HL-60/S4 (cell line): ENCODE data around the gene CYB561D2.

ENCODE experiments used
- in situ Hi-C: fragments of 300-500 bp; cut with MboI; formaldehyde crosslinking; loops from 2 replicates; pipeline ENCODE4 v1.14.3; 2022; ENCODE audit warnings: low sequenced_read_pairs

CYB561D2 gene

DNA sequence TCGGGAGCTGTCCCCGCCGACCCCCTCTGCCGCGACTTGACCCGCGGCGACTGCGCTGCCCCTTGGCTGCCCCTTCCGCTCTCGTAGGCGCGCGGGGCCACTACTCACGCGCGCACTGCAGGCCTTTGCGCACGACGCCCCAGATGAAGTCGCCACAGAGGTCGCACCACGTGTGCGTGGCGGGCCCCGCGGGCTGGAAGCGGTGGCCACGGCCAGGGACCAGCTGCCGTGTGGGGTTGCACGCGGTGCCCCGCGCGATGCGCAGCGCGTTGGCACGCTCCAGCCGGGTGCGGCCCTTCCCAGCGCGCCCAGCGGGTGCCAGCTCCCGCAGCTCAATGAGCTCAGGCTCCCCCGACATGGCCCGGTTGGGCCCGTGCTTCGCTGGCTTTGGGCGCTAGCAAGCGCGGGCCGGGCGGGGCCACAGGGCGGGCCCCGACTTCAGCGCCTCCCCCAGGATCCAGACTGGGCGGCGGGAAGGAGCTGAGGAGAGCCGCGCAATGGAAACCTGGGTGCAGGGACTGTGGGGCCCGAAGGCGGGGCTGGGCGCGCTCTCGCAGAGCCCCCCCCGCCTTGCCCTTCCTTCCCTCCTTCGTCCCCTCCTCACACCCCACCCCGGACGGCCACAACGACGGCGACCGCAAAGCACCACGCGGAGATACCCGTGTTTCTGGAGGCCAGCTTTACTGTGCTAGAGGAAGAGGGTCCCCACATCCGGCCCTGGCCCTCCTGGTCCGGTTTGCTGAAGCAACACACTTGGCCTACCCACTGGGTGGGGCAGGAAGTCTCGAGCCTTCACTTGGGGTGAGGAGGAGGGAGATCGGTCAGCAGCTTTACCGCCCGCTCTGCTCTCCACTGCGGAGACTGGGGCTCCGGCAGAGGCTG lies 10.0 kb upstream of the CYB561D2 start, which contains the start of gene RASSF1:
Gene RASSF1, minus strand, starts transcription at position 389 of the 882 bp plus-strand sequence. Its CDS starts 31 bp downstream, at position 358.
- in situ Hi-C loops: no loop called here

DNA sequence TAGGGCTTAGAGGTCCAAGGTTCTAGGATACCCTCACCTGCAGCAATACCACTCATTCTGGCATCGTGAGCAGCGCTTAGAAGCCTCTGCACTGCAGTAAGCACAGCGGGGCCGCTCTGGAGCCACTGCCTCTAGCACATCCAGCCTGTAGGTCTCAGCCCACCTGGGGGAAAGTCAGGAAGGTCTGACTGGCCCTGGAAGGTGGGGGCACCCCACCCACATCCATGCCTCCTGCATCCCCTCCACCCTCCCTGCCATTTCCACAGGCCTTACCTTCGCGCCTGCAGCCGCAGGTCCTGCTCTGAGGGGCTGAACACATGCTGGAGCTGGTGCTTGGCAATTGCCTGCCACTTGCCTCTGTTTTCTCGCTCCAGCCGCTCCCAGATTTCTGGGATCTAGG lies 9.1 kb upstream of the CYB561D2 start:
- in situ Hi-C loops: no loop called here

DNA sequence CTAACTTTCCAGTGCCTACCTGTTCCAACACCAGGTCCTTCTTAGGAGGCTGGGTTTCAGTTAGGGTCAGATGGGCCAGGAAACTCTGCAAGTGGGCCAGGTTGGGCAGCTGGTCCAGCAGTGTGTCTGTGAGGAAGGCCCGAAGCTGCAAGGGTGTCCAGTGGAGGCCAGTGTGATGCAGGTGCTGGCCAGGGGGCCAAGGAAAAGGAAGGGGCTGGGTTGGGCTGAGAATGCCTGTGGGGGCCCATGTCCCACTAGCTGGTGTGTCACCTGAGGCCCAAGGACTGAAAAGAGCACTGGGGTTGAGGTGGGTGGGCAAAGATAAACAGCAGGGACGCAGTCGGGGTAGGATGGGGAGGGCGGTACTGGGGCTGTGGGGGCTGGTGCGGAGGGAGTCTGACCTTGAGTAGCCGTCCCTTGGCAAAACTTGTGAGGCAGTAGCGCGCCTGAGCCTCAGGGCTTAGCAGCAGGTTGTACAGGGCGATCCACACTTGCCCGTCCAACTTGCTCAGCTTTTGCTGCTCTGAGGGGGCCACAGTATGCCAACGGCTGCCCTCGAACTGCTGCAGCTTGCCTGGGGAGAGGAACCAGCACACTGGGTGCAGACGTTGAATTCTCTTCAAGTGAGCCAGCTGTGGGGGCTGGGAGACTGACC lies 8.5 kb upstream of the CYB561D2 start:
- in situ Hi-C loops: no loop called here

DNA sequence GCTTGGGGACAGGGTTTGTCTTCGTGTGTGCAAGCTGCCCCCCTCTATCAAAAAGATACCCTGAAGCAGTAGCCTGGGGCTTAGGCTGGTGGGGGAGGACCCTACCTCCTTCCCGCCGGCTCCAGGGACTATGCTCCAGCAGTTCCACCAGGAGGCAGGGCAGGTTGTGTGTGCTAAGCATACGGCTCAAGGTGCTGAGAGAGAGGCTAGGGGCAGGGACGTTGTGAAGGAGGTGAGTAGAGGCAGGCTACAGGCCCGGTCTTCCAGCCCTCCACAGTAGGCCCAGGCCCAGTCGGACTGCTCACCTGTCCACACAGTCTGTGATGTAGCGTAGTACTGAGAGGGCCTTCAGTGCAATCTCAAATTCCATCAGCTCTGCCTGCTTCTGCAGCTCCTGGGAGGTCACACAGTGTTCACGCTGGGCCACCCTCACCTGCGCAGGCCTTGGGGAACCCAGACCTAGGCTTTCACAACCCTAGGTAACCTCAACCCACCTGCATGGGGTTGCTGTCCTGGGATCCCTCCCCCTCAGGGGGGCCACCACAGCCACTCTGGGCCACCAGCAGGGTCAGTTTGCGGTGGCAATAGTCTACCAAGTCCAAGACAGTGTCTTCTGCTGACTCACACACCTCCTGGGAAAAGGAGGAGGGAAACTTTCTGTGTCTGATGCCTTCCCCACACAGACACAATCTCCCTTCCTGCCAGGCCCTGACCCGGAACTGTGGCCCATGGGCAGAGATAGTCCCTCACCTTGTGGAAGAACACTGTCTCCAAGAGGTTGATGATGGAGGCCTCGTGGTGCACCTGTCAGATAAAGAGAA lies 7.6 kb upstream of the CYB561D2 start:
- in situ Hi-C loops: no loop called here

DNA sequence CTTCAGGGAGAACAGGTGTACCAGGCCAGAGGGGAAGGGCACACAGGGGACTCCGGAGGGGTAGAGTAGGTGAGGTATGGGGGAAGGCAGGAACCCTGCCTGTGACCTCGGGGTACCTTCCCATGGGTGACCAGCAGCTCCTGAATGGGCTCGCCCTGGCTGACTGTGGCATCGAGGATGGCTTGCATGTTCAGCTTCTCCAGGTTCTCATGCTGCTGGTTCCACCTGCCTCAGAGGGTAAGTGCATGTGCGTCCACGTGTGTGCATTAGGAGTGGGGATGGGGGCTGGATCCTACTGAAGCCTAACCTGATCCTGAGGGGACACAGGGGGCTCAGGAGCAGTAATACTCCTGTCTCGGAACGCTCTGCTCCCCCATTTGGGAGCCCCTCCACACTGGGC lies 5.7 kb upstream of the CYB561D2 start:
- in situ Hi-C loops: no loop called here

DNA sequence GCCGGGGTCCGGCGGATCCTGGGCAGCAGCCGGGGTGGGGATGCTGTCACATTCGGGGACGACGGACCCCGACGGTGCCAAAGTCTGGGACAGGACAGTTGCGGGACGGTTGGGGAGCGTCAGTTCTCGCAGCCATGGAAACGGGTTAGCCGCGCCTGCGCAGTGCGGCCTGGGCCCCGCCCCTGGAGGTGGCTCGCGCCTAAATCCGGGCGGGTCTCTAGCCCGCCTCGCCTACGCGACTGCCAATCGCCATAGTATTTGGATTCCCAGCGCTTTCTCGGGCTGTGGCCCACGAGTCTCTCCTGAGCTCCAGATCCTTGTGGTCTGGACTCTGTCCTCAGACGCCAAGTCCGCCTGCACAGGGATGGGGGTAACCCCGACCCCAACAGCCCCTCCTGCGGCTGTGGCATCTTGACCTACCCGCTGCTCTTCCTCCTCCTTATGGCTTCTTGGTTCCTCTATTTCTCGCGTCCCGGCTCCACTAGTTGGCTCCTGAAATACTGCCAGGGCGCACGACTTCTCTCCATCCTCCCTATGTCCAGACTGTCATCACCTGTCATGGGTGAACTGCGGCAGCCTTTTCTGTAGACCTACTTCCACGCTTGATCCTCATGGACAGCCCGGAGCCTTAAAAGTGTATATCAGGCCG lies 5.0 kb upstream of the CYB561D2 start, which contains the start of gene ZMYND10:
Gene ZMYND10, minus strand, starts transcription at position 147 of the 649 bp plus-strand sequence. CDS start 153 bp downstream, outside the sequence.
- in situ Hi-C loops: no loop called here

DNA sequence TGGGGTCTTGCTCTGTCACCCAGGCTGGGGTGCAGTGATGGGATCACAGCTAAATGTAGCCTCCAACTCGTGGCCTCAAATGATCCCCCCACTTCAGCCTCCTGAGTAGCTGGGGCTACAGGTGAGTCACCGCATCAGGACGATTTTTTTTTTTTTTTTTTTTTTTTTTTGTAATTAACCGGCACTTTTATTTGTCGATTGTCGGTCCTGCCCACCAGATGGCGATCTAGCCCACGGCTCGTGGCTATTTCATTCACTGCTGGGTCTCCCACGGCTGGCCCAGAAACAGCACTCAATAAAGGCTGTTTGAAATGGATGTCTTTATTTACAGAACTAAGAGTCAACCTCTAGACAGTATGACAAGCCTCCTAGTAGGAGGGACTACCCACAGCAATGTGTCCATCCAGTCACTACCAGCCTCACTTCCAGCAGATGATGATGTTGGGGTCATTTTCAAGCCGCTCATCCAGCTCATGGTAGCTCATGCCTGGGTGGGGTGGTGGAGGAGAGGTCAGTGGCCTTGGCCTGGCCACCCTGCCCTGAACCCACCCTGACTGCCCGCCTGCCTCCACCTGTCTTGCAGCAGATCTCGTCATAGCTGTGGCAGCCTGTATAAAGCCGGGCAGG lies 3.4 kb upstream of the CYB561D2 start:
- in situ Hi-C loops: no loop called here

DNA sequence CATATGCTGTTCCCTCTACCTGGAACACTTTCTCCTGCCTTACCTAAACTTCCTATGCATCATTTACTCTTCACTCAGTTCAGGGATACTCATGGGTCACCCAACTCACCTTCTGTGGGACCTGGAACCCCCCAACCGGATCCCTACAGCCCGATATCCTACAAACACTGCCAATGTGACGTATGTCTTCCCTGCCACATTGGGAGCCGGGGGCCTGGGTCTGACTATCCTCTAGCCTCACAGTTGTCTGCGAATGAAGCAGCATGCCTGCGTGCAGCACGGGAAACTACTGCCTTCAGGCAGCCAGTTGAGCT lies 492 bp upstream of the CYB561D2 start:
- in situ Hi-C loops: loop anchor here (25.0 kb wide), 1 partner anchor 187 kb away; no protein-coding TSS in a partner anchor

DNA sequence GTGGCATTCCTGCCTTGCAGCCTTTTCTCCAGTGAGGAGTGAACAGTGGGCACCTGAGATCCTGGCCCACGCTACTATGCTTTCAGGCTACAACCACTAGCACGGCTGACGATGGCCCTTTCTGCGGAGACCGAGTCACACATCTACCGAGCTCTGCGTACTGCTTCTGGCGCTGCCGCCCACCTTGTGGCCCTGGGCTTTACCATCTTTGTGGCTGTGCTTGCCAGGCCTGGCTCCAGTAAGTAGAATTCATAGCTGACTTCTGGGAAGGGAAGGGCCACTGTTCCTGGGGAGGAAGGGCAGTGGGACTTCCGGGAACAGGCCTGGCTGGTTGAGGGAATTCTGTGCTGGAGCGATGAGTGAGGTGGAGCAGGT lies 648 bp downstream of the CYB561D2 start:
- in situ Hi-C loops: loop anchor here (25.0 kb wide), 1 partner anchor 186 kb away; no protein-coding TSS in a partner anchor

DNA sequence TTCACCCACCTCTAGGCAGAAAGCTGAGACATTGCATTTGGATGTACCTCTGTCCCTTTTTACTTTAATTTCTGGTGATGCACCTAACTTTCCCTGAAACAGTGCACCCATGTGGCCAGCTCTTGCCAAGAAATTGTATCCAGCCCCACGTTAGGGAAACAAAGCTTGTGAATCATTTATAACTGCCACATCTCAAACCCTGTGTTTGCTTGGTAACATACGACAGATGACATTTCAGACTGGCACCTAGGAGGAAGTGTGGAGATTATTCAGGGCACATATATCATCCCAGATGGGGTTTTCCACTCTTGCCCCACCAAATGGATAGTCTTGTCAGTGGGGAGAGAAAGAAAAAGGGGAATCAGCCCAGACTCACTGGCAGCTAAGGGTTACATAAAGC lies 2.1 kb downstream of the CYB561D2 start:
- in situ Hi-C loops: loop anchor here (25.0 kb wide), 1 partner anchor 185 kb away; no protein-coding TSS in a partner anchor

DNA sequence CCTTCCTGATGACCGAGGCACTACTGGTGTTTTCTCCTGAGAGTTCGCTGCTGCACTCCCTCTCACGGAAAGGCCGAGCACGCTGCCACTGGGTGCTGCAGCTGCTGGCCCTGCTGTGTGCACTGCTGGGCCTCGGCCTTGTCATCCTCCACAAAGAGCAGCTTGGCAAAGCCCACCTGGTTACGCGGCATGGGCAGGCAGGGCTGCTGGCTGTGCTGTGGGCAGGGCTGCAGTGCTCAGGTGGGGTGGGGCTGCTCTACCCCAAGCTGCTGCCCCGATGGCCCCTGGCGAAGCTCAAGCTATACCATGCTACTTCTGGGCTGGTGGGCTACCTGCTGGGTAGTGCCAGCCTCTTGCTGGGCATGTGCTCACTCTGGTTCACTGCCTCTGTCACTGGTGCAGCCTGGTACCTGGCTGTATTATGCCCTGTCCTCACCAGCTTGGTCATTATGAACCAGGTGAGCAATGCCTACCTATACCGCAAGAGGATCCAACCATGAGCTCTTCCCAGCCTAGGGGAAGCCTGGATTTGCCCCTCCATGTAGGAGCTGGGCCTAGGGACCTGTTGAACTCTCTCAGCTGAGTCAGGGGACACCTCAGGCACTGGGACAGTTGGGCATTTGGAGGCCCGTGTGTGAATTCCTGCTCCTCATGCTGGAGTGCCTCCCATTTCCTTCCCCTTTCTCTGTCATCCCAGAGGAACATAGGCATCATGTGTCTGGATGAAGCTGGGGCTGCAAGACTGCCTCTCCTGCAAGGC lies 2.8 kb downstream of the CYB561D2 start:
- in situ Hi-C loops: loop anchor here (25.0 kb wide), 1 partner anchor 184 kb away; no protein-coding TSS in a partner anchor

DNA sequence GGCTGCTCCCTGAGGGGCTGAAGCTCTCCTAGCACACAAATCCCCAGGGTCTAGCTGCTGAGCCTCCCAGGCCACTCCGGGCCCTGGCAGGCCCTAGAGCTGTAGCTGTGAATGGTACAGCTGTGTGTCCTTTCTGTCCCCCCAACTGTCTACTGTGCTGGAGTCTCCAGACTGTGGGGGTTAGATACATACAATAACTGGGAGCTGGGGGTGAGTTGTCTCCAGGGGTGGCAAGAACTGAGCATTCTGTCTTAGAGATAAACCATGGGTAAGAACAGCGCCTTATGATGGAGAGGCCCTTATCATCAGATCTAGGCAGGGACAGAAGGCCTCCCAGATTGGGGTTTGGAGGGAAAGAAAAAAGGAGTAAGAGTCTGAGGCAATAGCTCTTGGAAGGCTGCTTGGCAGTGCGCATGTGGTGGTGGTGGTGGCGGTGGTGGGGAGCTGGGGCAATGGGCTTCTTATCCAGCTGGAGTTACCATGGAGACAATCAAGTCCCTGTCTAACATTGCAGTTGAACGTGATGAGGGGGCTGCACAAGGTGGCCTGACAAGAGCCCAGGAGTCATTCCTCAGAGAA lies 3.6 kb downstream of the CYB561D2 start:
- in situ Hi-C loops: loop anchor here (25.0 kb wide), 1 partner anchor 183 kb away; no protein-coding TSS in a partner anchor

DNA sequence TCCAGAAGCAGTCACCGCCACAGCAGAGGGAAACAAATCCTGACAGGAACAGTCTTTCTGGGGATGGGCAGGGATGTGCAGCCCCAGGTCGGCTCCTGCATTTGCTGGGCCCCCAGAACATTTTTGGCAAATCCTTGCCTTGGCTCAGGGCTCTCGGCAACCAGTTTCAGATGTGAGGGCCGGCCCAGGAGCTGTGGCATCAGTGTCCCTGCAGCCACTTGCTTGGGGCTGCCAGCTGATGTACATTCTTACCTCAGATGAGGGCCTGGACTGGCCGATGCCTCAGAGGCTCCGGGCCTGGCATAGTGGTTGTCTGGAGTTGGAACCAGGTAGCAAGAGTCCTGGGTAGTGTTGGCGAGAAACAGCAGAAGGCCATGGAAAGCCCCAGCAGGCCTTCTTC lies 4.2 kb downstream of the CYB561D2 start:
- in situ Hi-C loops: loop anchor here (25.0 kb wide), 1 partner anchor 182 kb away; no protein-coding TSS in a partner anchor

DNA sequence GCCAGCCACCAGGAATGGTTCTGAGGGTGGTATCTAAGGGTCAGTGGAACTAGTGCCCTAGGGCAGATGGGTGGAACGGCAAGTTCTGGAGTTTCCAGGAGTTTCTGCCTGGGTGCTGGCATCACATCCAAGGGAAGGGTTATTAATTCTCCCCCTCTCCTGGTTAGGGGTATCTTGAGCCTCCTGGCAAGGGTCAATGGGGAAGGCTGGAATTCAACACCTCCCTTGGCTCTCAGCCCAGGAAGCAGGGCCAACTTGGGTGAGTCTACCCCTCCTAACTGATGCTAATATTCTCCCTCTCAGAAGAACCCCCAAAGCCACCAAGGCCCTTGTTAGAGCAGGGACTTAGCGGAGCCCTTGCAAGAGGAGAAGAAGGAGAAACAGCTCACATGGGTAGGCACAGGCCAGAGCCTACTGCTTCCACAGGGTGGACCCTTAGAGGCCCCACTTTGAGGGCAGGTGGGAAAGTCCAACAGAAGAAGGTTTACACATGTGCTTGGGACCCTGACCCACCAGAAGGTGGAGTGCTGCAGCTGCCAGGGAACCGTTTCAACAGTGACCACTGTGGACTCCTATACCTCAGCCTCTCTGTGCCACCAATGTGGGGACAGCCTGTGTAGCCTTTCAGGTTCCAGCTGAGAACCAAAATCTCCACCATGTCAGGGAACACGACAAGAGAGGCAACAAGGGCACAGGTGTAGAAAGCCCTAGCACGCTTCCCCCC lies 5.3 kb downstream of the CYB561D2 start:
- in situ Hi-C loops: loop anchor here (25.0 kb wide), 1 partner anchor 181 kb away; no protein-coding TSS in a partner anchor

DNA sequence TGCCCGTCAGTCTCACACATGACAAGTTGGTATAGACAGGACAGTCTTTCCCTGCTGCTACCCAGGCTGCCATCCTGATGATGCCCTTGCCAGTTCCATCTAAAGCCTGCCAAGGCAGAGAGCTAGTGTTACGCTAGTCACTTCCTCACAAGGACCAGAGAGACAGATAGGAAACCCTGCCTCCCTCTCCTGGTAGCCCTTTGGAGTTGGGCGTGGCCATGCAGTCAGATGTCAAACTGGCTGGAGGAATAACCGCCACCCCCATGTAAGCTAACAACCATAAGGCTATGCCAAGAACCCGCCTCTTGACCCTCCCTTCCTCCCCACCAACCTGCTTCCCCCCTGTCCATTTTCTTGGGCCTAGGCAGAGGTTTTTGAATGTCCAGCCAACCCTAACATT lies 5.9 kb downstream of the CYB561D2 start:
- in situ Hi-C loops: loop anchor here (25.0 kb wide), 1 partner anchor 181 kb away; no protein-coding TSS in a partner anchor

DNA sequence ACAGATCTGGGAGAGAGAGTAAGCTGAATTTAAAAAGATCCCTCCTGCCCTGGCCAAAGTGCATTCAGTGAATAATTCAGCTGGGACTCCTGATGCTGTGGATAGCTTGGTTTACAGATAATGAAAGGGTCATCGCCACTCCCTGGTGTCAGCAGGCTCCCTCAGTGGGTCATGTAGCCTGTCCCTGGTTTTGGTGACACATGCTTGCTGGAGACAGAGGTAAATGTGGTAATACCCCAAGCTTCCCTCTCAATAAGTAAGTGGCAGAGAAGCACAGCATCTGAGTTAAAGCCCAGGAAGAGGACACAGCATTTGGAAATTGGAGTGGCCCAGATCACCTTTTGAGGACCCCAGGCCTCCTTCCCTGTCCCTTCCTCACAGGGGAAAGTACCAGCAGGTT lies 6.8 kb downstream of the CYB561D2 start:
- in situ Hi-C loops: loop anchor here (25.0 kb wide), 1 partner anchor 180 kb away; no protein-coding TSS in a partner anchor

DNA sequence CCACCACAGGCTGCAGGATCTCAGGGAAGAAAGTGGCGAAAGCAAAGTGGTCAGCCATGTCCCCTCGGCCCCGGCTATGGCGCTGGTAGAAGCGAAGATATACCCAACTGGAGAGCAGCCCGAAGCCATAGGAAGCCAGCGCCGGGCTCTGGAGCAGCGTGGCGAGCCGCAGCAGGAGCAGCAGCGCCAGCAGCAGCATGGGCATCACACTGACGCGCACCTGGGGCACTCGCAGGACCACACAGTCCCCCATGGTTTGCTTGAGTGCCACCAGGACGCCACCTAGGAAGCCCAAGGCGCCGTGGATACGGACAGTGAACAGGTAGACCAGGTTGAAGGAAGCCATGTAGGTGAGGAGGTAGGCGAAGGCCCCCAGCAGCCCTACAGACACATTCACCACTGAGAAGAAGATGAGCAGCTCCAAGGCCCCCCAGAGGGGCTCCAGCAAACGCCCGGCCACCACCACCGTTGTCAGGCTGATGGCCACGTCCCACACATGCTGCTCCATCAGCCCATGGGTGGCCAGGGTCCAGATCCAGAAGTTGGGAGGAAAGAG lies 7.8 kb downstream of the CYB561D2 start:
- in situ Hi-C loops: loop anchor here (25.0 kb wide), 1 partner anchor 179 kb away; no protein-coding TSS in a partner anchor
